Hematopoietic multipotent progenitor cell treated with erythropoietin and hydrocortisone succinate and interleukin-3 and kit ligand, for 4 days (in vitro differentiated cells): ENCODE data around the gene DLGAP1.
"Not testable (repeated sequence)": the region's sequence is repeated elsewhere in the genome, so short reads cannot be mapped to it uniquely, and the experiment has no call there.

Source experiments
- DNase-seq: peaks from one replicate; pipeline ENCODE4 v3.0.0-alpha.2; 2015

Gene DLGAP1

GRCh38 chr18:3594760-3595368 lies 860.2 kb downstream of the DLGAP1 start:
- peak; percentile 90 for DNase-seq

- peak; percentile 95 for DNase-seq
Measured at GRCh38 chr18:3593904-3594759, 861.0 kb downstream of the DLGAP1 start.

- DNase-seq = no peak
Measured at GRCh38 chr18:3593381-3593903, 861.7 kb downstream of the DLGAP1 start.

GRCh38 chr18:3592864-3593263 lies 862.2 kb downstream of the DLGAP1 start:
- DNase-seq = no peak

GRCh38 chr18:3590096-3590630 lies 864.9 kb downstream of the DLGAP1 start:
- DNase-seq = no peak

GRCh38 chr18:3585656-3586509 lies 869.2 kb downstream of the DLGAP1 start:
- peak; percentile 96 for DNase-seq

GRCh38 chr18:3584897-3585460 lies 870.1 kb downstream of the DLGAP1 start:
- peak; percentile 75 for DNase-seq

GRCh38 chr18:3584266-3584861 lies 870.7 kb downstream of the DLGAP1 start:
- DNase-seq = no peak

- DNase-seq = no peak
Measured at GRCh38 chr18:3583873-3584247, 871.2 kb downstream of the DLGAP1 start.

- peak; percentile 30 for DNase-seq
Measured at GRCh38 chr18:3583106-3583872, 871.8 kb downstream of the DLGAP1 start.

- DNase-seq = no peak
Measured at GRCh38 chr18:3581890-3582289, 873.2 kb downstream of the DLGAP1 start.

- DNase-seq = not testable (repeated sequence)
Measured at GRCh38 chr18:3580523-3581025, 874.5 kb downstream of the DLGAP1 start.

- no peak for DNase-seq
Measured at GRCh38 chr18:3579701-3580100, 875.4 kb downstream of the DLGAP1 start.

GRCh38 chr18:3578621-3579020 lies 876.5 kb downstream of the DLGAP1 start:
- no peak for DNase-seq

- DNase-seq = no peak
Measured at GRCh38 chr18:3577281-3577855, 877.7 kb downstream of the DLGAP1 start.

GRCh38 chr18:3572761-3573160 lies 882.3 kb downstream of the DLGAP1 start:
- no peak for DNase-seq

GRCh38 chr18:3566851-3567250 lies 888.3 kb downstream of the DLGAP1 start:
- no peak for DNase-seq

- DNase-seq = no peak
Measured at GRCh38 chr18:3560755-3561154, 894.4 kb downstream of the DLGAP1 start.

- DNase-seq = no peak
Measured at GRCh38 chr18:3554811-3555427, 900.2 kb downstream of the DLGAP1 start.

- DNase-seq = no peak
Measured at GRCh38 chr18:3554091-3554601, 901.0 kb downstream of the DLGAP1 start.
